Non-pigmented ciliary epithelial cell (primary cell): Measurements from ENCODE around the gene ANKRD33B.
"Not testable (repeated sequence)": the region's sequence is repeated elsewhere in the genome, so short reads cannot be mapped to it uniquely, and the experiment has no call there.

Source experiments
- DNase-seq: peaks from one replicate; pipeline ENCODE4 v3.0.0-alpha.2; 2010; ENCODE audit warnings: low read depth

The ANKRD33B gene

DNA sequence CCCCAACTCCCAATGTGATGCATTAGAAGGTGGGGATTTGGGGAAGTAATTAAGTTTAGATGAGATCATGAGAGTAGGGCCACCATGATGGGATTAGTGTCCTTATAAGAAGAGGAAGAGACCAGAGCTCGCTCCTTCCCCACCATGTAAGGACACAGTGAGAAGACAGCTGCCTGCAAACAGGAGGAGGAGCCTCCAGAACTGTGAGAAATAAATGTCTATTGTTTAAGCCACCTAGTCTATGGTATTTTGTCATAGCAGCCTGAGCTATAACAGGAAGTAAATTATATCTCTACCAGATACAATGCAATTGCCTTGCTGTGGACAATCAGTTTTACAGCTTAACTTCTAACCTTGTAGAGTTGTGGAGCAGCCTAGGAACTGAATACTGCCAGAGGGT lies 58.0 kb downstream of the ANKRD33B start:
- no peak for DNase-seq

DNA sequence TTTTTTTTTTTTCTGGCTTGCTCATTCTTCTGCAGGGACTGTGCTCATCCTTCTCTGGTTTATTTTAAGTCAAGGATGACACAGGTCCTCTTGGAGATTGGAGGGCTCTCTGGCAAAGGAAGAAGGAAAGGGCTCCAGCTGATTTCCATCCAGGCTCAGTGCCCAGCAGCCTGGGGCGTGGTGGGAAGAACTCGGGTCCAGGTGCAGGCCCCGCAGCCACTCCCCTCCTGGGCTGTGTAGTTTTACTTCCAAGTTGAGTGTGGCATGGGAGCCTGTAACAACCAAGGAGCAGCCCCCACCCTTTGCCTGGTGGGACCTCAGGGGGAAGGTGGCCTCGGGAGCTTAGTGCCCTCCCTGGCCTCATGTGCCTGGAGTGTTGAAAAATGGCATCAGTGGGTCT lies 58.9 kb downstream of the ANKRD33B start:
- DNase-seq, result no peak

DNA sequence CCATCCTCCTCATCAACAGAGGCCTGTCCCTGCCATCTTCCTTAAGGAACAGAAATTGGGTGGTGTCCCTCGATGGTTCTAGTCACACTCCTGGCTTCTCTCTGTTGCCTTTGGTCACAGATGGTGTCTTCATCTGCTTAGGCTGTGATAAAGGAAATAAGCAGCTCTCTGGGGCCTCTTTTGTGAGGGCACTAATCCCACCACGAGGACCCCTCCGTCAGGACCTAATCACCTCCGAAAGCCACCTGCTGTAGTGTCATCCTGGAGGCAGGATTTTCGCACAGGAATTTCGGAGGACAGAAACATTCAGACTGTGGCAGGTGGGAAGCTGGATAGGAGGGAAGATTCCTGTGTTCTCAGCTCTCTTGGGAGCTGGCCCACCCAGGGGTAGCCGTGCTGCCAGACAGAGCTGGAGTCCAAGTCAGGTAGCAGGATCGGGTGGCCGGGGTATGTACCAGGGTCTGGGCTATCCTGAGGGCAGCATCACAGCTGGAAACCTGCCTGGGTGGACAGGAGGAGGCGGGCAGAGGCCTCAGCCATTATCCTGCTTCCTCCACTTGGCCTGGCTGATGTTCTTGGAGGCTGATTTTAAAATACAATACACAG lies 59.5 kb downstream of the ANKRD33B start:
- no peak for DNase-seq

DNA sequence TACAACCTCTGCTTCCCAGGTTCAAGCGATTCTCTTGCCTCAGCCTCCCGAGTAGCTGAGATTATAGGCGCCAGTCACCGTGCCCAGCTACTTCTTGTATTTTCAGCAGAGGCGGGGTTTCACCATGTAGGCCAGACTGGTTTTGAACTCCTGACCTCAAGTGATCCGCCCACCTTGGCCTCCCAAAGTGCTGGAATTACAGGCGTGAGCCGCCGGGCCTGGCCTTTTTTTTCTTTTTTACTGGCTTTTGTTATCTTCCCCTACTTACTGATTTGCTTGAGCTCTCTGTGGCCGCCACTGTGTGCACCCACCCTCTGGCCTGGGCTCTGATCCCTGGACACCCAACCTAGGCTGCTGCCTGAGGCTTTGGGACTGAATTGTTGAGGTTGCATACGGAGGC lies 60.3 kb downstream of the ANKRD33B start:
- no peak for DNase-seq

DNA sequence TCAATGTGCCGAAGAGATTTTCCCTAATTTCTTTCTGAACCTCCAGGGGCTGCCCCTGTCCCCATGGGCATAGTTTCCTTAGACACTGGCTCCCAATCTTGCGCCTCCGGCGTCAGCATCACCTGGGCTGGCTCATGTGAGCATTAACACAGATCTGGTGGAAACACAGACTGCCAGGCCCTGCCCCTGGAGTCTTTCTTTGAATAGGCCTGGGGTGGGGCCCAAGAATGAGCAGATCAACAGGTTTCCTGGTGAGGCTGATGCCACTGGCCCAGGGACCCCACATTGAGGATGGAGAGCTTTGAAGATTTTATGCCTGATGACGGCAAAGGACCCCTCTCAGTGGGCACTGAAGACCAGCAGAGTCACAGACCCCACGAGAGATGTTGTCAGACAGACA lies 60.8 kb downstream of the ANKRD33B start:
- DNase-seq, result no peak

DNA sequence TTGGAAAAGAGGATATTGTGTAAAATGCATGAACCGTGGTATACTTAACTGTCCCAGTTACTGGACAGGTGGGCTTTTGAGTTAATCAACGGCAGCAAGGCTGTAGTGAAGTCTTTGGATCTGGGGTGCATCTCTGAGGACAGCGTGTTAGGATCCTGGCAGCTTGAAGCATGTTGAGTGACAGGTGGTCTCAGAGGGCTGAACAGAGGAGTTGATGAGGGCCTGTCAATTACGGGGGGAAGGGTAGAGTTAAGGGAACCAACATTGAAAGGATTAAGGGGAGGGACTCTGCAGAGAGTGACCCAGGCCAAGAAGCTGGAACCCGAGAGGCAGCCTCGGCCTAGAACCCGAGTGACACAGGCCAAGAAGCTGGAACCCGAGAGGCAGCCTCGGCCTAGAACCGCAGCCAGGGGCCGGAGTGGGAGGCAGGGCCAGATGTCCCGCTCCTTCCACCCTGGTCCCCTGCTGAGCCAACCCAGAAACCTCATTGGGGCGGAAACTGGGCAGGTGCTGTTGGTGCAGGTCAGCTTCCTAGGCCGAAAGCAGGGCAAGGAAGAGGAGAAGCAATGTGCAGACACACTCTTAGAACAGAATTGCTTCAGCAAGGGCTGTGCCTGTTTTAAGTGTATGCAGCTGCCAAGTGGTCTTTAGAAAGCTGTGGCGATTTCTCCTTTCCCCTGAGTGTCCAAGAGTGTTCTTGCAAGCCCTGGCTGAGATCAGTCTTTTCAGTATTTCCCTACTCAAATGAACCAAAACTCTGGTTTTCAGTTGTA lies 62.0 kb downstream of the ANKRD33B start:
- no peak for DNase-seq

DNA sequence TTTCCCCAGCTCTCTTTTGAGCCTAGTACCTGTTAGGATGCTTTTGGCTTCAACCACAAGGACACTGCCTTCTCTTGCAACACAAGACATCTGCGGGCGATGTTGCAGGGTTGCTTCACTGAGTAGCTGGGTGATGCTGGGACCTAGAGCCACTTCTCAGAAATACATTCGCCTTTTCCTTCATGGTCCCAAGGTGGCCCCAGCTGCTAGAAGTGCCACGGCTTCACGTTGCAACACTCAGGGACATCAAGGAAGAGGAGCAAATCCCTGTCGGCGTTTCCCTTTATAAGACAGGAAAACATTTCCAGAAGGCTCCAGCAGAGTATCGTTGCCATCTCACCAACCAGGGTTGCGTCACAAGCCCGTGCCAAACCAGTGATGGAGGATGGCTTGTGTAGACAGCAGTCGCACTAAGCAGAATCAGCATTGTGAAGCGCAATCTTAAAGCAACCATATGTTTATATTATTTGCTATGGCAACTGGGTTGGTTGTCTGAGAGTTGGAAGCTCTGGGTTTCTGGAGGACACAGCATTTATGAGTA lies 62.7 kb downstream of the ANKRD33B start:
- no peak for DNase-seq

DNA sequence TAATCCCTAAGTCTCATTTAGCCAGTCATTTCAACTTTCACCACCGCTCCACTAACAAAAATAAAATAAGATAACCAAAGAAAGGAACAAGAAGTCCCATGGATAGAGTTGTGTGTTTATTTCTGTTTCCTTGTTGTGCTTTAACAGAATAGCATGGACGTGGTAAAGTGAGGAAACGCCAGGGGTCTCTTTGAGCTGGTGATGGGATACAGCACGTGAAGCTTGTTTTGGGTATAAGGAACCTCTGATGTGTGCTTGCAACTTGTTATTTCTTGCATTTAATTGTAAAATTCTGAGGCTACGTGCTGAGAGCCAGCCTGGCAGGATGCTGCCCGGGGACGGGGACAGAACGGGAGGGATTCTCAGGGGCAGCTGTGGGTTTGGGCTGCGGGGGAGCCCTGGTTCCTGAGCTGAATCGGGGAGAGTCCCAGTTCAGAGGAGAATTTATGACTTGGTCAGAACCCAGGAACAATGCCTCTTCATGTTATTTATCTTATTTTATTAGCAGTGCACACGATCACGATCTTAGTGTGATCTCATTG lies 63.4 kb downstream of the ANKRD33B start:
- no peak for DNase-seq

DNA sequence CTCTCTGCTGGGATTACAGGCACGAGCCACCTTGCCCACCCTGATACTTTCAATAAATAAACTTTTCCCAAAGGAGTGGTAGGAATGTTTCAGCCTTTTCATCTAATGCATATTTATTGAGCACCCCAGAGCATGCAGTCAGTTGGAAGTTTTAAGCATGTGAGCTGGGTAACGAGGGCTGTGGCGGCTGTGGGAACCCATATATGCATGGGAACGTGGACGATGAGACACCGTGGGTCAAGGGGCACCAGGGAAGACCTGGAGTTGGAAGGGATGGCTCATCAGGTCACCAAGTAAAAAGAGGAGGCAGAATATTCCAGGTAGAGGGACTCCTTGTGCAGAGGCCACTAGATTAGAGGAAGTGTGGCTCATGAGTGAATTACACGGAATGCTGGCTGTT lies 64.7 kb downstream of the ANKRD33B start:
- no peak for DNase-seq

DNA sequence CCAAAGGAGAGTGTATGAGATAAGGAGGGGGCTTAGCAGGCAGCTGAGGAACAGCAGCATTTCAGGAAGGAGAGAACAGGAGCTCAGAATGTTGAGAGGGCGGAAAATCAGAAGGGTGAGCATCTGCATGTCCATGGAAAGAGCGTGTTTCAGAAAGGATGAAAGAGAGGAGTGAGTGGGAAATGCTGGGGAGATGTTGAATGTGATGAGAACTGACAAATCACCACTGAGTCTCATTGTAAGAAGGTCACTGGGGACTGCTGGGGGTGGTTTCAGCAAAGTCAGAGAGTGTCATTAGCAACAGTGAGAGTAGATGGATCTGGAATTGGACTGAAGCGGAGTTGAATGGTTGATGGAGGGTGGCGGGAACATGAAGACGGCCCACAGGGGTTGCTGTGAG lies 65.8 kb downstream of the ANKRD33B start:
- DNase-seq, result no peak

DNA sequence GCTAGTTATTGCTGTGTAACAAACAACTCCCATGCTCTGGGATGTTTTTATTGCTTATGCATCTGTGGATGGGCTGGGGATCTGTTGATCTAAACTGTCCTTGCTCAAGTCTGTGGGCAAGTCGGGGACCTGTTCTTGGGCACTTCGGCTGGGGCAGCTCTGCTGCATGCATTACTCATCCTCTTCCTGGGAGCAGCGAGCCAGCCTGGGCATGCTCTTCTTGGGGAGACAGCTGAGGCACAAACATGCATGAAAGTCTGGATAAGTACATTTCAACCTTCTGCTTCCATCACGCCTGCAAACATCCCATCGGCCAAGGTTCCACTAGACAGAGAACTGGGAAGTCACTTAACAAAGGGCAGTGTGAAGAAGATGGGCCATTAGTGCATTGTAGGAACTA lies 66.3 kb downstream of the ANKRD33B start:
- no peak for DNase-seq

DNA sequence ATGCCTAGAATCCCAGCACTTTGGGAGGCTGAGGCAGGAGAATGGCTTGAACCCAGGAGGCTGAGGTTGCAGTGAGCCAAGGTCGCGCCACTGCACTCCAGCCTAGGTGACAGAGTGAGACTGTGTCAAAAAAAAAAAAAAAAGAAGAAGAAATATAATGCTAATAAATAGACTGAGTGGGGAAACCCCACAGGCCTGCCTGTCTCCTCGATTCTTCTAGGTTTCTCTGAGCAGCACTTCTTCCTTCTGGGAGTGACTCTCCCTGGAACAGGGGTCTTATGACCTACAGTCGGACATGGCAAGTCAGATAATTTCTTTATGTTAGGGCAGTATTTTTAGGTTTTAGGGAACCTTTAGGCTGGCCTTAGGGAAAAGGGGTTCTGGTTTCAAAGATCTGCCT lies 66.9 kb downstream of the ANKRD33B start:
- not testable (repeated sequence) for DNase-seq

DNA sequence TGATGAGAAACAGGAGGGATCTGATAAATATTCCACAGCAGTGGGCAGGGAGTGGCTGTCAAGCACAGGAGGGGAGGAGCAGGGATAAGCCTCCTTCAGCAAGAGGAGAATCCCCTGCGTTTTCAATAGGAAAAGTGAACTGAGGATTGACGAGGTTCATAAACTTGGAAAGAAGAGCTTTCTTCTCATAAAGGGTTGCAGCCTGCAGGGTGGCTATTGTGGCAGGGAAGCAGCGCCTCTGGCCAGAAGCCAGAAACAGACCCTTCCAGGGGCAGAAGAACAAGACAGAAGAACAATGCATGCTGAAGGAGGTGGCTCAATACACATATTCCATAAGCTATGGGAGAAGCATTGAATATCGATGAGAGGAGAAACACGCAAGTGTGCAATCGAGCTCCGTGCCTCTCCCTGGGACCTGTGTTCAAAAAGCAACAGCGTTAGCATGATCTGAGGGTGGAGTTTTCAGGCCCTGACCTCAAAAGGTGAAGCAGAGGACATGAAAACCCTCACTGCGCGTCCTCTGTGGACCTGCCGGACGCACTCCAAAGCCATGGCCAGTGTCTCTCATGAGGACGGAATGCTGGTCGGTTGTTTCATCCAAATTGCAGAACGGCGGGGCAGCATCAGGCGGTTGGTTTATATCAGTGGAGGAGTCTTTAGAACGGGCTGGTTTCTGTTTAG lies 67.6 kb downstream of the ANKRD33B start:
- DNase-seq, result no peak

DNA sequence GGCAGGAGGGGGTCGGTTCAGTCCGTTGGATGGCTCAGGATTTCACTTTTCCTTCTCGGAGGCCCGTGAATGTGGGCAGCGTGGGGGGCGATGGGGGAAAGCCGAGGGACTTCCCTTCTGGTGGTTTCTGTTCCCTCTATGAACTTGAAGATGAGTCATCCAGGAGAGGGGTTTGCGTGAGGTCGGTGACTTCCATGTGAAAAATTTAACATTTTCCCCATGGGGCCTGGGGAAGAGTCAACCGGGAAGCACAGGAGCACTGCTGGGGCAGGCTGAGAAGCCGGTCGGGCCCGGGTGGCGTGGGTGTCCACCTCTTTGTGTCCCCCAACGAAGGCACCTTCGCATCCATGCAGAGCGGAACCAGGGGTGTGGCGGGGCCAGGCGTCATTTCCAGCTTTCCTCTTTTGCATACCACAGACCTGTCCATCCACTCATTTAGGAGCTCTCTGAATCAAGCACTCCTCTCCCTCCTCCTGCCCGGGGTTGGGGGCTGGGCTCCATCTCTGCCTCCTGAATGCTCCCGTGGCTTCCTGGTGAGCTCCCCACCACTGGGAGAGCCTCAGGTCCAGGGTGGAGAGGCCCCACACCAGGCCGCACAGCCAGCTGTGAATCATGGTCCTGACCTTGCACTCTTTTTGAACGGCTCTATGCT lies 68.4 kb downstream of the ANKRD33B start:
- no peak for DNase-seq

DNA sequence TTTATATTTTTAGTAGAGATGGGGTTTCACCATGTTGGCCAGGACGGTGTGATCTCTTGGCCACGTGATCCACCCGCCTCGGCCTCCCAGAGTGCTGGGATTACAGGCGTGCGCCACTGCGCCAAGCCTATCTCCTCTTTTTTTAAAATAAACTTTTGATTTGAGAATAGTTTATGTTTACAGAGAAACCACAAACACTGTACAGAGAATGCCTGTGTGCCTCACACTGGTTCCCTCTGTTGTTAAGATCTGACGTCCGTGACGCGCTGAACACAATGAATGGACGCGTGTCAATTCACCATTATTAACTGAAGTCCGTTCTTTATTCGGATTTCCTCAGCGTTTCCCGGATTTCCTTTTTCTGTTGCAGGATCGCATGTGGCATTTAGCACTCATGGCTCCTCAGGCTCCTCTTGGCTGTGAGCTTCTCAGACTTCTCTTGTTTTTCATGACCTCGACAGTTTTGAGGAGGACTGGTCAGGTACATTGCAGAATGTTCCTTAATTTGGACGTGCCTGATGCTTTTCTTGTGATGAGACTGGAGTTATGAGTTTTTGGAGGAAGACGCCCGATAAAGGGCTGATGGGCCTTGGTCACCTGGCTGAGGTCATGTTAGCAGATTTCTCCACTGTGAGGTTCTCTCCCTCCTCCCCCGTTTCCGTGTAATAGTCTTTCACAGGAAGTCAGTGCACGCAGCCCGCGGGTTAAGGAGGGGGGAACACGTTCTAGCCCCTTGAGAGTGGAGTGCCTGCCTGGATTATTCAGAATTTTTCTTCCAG lies 69.6 kb downstream of the ANKRD33B start:
- no peak for DNase-seq

DNA sequence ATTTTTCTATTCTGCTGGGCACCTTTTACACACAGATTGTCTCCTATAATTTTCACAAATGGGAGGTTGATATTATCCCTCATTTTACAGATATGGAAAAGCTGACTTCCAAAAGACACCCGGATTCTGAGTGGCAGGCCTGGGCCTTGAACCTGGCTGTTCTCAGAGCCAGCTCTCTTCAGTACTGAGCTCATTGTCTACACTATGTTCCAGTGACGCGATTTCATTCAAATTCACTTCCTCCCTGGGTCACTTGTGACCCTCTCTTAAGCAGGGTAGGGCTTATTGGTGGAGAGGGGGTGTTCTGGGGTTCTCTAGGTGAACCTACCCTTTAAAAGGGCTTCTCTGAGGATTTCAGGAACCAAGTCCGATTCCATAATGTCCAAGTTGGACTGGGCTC lies 70.2 kb downstream of the ANKRD33B start:
- no peak for DNase-seq

DNA sequence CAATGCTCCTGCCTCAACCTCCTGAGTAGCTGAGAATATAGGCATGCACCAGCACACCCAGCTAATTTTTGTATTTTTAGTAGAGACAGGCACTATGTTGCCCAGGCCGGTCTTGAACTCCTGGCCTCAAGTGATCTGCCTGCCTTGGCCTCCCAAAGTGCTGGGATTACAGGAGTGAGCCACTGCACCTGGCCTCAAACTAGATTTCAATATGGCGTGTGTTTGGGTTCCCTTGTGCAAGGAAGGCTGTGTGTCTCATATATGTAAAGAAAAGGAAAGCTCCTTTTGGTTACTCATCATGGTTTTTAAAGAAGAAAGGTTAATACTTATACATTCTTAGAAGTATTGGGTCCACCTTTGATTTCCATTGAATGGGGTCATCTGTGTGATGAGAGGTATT lies 70.7 kb downstream of the ANKRD33B start:
- DNase-seq, result no peak

DNA sequence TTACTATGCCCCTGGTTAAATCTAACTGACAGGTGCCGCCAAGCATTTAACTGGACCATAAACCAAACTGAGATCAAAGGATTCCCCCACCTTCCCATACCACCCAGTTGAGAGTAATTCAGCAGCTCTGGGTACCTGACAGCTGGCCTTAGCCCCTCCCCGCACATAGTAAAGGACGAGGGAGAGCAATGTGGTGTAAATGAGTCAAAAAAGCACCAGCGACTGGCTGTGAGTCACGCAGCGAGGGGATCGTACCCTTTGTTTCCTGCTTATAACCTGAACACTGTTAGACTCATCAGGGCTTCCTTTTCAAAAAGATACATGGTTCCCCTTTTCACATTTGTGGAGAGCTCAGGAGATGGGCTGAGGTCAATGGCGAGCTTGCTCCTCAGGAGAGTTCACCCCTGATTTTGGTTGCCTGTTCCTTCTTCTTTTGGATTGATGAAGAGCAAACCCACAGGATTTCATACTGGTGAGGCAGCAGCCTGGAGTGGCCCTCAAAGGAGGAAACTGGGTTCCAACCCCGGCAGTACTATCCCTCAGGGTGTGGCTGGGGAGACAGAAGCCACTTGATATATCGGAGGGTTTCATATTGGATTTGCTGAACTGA lies 71.5 kb downstream of the ANKRD33B start:
- DNase-seq, result peak; percentile 30

DNA sequence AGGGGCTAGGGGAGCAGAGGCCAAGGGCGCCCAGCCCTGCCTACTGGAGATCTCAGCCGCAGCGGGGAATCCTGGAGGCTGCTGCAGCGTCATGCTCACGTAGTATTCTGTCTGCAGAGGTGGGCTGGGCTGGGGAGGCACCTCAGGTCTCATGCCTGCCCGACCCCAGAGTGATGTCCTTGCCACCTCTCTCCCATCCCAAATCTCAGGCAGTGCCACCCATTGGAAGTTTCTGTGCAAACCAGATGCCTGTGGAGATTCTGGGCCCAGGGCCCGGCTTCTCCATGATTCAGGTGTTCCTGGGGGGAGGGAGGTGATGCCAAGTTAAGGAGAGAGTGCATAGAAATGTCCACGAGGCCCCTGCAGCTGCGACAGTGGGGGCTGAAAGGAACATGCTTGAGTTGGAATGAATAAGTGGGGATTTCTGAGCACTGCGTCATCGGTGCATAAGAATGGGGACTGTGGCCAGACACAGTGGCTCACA lies 72.0 kb downstream of the ANKRD33B start:
- DNase-seq, result no peak

DNA sequence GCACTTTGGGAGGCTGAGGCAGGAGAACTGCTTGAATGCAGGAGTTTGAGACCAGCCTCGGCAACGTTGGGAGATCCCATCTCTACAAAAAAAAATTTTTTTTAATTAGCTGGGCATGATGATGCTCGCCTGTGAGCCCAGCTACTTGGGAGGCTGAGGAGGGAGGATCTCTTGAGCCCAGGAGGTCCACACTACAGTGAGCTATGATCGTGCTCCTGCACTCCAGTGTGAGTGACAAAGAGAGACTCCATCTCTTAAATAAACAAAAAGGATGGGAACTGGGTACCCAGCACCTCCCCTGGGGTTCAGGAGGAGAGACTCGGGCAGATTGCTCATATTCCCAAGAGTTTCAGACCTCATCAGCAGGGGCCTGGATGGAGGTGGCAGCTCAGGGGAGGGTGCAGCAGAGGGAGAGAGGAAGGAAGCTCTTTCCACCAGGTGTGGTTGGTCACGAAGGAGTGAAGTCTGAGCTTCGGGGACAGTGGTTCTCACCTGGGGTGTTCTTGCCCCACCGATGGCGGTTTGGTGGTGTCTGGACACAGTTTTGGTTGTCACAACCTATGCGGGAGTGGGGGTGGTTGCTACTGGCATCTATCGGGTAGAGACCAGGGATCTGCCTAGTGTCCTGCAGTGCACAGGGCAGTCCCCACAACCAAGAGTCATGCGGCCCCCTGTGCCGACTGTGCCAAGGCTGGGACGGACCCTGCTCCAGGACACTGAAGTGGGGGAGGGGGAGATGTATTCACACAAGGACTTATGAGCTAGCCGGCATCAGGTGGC lies 72.7 kb downstream of the ANKRD33B start:
- no peak for DNase-seq
